Cortex of kidney (tissue), 1 donor: Measurements from ENCODE around the gene PRRC2A.
"Not testable (repeated sequence)": the region's sequence is repeated elsewhere in the genome, so short reads cannot be mapped to it uniquely, and the experiment has no call there.

ENCODE experiments used
- DNase-seq: peaks from one replicate; lab custom pipeline; 2025; lab: John Stamatoyannopoulos, UW

Gene PRRC2A

DNA sequence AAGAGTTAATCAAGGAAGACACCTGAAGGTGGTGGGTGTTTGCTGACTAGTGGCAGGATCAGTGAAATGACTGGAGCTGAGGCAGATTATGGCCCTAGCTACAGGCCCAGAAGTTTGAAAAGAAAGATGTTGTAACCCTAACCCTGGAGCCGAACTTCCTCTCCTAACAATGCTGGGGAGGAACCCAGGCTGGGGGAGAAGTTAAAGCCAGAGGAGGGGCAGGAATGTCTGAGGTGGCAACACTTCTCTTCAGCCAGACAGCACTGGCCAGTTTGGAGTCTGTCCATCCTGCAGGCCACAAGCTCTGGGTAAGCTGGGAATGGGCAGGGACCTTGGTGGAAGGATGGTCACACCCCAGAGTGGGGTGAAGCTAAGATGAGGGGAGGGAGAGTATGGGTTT lies 34.5 kb upstream of the PRRC2A start, which contains the start of gene LST1:
Gene LST1 (plus strand): TSS at position 270 of the 400 bp plus-strand sequence. CDS start 1,023 bp downstream, outside the sequence.
- DNase-seq, result no peak

DNA sequence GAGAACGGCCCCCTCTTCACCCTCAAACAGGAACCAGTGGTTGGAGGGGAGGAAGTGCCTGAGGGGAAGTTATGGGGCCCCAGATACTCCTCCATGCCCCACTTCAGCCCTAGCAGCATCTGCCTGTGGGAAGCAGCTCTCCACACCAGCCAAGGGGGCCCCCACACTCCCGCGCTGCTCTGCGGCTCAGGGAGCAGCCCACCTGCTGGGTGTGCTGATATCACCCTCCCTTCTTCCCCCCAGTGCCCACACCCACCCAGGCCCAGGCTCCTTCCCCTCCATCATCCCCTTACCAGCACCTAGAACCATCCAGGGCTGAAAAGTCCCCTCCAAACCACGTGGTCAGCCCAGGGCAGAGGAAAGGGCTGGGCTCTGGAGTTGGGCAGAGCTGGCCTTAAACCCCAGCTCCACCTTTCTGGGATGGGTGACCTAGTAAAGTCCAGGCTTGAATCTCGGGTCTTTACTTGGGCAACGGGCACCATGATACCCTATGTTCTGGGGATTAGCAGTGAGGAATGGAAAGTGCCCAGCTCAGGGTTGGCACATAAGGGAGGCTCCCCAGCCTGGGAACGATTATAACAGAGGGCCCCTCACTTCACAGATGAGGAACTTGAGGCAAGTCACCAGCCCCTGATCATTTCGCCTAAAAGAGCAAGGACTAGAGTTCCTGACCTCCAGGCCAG lies 33.8 kb upstream of the PRRC2A start:
- no peak for DNase-seq

DNA sequence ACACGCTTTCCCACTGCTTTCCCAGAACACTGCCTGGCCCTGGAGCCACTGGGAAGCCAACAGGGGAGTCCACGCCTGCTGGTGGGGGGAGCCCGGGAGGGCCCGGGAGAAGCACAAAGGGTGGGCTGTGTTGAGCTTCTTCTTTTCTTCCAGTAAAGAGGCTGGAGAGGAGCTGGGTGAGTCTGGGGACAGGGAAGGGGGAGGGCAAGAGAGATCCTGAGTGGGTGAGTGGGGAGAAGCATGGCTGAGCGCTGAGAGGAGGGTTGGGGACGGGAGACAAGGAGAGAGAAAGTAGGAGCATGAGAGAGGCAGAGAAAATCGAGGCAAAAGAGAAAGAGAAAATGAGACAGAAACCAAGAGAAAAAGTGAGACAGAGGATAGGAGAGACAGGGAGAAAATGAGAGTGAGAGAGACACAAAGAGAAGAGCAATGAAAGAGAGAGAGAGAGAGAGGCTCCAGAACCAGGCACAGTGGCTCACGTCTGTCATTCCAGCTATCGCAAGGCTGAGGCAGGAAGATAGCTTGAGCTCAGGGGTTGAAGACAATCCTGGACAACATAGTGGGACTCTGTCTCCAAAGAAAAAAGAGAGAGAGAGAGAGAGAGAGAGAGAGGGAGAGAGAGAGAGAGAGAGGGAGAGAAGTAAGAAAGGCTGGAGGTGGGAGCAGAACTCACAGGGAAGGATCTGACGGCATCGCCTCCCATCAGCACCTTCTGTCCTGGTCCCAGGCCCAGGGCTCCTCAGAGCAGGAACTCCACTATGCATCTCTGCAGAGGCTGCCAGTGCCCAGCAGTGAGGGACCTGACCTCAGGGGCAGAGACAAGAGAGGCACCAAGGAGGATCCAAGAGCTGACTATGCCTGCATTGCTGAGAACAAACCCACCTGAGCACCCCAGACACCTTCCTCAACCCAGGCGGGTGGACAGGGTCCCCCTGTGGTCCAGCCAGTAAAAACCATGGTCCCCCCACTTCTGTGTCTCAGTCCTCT lies 32.4 kb upstream of the PRRC2A start:
- DNase-seq, result no peak

DNA sequence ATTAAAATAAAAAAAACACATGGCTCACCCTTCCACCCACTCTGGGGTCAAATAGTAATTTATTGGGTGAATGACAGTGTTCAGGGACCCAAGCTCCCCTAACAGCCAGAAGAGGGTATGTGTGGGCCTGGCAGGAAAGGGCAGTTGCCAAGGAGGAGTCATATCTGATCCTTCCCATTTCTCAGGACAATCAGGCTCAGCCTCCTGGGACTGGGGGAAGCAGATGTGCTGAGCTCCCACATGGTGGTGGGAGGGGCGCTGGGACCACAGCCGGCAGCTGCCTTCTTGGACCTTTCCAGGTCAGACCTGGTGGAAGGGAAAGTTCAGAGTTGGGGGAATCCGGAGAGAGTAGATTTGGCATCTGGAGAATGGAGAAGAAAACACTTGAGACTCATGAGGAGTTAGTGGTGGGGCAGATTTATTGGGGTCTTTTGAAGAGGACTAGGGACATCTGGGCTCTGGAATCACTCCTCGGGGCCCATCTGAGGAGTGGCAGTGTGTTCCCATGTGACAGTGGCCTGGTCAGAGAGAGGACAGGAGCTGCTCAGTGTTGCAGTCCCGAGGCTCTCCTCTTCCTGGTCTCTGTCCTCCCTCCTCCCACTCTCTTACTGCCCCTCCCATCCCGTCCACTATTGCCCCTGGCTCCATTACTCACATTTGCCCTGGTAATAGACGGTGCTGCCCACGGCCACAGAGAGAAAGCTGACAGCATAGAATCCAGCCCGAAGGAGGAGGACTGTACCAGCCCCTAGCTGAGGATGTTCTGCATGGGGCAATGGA lies 31.5 kb upstream of the PRRC2A start:
- DNase-seq, result no peak

DNA sequence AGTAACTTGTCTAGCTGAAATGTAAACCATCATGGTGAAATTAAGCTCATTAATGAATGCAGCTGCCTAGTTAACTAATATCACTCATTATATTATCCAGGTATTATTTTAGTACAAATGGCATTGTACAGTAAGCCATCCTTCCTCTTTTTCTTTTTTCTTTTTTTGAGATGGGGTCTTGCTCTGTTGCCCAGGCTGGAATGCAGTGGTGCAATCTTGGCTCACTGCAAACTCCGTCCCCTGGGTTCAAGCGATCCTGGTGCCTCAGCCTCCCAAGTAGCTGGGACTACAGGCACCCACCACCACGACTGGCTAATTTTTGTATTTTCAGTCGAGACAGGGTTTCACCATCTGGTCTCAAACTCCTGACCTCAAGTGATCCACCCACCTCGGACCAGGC lies 29.8 kb upstream of the PRRC2A start:
- not testable (repeated sequence) for DNase-seq

DNA sequence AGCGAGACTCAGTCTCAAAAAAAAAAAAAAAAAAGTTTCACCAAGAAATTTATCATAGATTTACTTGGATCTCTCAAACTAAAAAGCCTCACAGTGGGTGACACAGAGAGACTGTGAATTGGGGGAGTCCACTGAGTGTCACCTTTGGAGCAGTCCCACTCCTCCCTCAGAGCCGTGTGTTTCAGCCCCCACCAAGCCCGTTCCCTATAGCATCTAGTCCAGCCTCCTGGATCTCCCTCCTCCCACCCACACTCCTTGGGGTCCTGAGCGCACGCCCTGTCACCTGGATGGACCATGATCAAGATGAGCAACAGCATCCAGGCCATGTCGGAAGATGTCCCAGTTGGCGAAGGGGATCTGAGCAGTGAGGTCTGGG lies 28.1 kb upstream of the PRRC2A start:
- DNase-seq, result no peak

DNA sequence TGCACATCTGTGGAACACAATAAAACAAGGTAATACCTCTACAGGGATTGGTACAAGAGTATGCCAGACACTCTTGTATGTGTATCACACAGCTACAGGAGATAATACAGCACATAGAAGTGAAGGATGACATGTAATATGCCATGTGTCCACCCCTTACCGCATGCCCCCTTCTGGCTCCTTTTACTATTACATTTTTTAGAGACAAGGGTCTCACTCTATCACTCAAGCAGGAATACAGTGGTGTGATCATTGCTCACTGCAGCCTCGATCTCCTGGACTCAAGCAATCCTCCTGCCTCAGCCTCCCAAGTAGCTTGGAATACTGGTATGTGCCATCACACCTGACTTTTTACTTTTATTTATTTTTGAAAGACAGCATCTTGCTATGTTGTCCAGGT lies 23.5 kb upstream of the PRRC2A start:
- DNase-seq, result no peak

DNA sequence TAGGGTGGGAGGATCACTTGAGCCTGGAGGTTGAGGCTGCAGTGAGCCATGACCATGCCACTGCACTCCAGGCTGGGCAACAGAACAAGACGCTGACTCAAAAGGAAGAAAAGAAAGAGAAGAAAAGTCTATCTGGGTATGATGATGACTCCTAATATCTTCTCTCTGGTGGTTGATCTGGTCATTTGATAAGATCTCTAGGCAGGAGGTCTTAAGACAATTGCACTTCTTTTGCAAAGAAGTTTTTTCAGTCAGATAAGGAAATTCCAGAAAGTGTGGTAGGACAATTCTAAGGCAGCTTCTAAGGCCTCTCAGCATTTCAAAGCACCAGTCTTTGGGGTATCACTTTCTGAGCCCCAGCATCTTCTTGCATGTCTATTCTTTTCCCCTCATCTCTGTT lies 13.2 kb upstream of the PRRC2A start:
- DNase-seq, result no peak

DNA sequence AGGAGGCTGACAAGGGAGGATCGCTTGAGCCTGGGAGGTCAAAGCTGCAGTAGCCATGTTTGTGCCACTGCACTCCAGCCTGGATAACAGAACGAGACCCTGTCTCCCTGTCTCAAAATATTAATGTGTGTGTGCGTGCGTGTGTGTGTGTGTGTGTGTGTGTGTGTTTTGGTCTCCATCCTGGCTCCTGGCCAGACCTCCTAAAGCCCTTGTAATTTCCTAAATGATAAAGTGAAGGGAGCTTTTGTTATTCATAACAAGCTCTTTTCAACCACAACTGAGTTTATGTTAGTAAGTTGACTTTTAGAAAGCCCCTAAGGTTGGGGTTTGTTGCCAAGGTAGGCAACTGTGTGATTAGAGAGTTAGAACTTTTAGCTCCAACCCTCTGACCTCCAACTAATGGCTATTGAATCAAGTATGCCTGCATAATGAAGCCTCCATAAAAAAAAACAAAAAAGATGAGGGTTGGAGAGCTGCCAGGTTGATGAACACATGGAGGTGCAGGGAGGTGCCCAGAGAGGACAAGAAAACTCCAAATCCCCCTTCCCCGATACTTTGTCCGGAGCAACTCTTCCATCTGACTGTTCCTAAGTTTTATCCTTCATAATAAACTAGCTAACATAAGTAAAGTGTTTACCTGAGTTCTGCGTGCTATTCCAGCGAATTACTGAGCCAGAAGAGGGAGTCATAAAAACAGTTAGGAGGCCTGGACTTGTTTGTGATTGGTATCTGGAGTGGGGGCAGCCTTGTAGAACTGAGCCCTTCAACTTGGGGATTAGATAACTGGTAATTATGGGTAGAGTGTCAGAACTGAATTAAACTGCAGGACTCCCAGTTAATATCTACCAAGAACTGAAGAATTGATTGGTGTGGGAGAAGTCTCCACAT lies 10.8 kb upstream of the PRRC2A start:
- DNase-seq, result no peak

DNA sequence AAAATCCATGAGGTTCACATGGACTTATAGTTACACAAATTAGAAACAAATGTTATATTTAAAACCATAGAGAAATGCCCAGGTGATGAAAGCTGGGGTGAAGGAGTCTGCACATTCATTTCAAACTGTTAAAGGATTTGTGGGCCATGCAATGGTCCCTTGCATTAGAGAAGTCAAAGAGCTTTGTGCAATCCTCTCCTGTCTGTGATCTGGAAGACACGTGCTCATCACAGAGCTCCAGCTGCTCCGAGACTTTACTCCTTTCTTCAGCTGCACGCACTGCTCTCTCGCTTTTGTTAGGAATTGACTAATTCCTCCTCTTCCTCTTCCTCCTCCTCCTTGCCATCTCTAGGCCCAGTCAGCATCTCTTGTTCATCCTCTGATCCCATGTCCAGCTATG lies 9.5 kb upstream of the PRRC2A start:
- DNase-seq, result no peak

DNA sequence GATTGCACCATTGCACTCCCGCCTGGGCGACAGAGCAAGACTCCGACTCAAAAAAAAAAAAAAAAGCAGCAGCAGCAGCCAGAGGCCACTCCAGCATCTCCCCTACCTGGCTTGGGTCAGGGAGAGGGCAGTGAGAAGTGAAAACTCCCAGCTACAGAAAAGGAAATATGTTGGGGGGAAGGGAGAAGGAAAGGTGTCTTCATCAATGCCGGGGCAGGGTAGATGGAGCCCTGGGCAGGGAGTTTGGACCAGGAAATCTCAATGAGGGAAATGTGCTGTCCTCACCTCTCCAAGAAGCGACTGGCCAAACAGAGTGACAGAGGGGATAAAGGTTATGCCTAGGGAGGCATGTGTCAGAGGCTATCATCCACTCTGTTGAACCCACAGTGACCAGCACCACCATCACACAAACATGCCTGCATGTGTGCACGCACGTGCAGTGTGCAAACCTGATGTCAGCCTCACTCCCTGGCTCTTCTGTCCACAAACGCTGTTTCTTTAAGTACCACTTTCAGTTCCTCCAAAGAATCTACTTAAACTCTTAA lies 6.4 kb upstream of the PRRC2A start:
- no peak for DNase-seq

DNA sequence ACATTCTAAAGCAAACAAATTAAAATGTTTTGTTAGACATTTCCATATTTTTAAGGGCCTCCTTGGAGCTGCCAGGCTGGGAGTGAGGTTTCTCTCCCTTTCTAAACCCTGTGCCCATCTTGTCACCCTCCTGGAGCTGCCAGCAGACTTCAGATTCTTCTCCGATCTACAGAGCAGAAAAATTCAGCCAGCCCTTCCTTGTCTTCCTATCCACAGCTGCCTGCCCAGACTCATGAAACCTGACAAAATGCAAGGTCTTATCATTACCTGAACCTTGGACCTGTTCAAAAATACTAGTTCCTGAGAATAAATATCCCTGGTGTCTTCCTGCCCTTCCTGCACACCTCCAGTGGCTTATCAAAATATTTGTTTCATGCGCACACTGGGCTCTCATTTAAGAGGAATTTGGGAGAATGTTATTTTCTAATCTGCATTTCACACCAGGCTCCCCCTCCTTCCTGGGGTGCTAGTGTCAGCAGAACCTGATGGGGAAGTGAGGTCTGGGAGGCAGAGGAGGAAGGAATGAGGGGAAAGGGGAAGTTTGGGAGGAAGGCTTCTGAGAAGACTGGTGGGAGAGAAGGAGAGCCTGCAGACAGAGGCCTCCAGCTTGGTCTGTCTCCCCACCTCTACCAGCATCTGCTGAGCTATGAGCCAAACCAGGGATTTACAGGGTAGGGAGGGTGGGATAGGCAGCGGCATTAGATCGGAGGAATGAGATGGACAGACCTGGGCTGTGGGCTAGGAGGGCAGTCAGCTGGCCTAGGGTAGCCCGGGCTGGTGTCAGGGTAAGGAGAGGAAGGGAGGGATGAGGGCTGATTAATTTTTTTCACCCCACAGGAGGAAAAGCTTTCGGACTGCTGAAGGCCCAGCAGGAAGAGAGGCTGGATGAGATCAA lies 5.6 kb upstream of the PRRC2A start, which contains the start of gene AIF1:
Gene AIF1 (plus strand): TSS at position 551 of the 895 bp plus-strand sequence. CDS start 96 bp downstream, at position 647.
- DNase-seq, result no peak

DNA sequence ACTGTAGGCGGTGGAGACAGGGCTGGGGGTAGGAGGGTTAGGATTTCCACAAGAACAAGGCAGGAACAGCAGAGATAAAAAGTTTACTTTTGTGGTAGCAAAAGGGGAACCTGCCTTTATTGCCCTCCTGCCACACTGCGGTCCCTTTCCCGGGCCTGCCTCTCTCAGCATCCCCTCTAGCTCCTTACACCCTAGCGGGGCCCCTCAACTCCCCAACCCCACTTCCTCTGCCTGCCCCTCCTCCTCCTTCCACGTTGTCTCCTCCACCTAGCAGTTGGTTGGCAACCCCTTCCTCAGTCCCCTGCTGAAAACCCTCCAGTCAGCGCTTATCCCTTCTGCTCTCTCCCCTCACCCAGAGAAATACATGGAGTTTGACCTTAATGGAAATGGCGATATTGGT lies 4.8 kb upstream of the PRRC2A start:
- no peak for DNase-seq

DNA sequence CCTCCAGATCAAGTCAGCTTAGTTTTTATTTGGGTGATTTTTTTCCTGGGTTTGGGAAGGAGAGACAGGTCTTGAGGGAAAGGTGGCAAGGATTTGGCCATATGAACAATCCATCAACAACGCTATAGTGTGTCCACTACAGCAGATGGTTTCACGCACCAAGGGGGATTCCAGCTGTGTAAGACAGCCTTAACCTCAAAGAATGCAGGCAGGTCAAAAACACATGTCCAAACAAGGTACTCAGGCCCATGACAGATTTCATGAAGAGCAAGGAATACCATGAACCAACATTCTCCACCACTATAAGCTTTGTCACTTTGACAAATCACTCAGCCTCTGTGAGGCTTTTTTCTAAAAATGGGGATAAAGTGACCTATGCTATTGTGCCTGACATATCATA lies 3.5 kb upstream of the PRRC2A start:
- DNase-seq, result no peak

DNA sequence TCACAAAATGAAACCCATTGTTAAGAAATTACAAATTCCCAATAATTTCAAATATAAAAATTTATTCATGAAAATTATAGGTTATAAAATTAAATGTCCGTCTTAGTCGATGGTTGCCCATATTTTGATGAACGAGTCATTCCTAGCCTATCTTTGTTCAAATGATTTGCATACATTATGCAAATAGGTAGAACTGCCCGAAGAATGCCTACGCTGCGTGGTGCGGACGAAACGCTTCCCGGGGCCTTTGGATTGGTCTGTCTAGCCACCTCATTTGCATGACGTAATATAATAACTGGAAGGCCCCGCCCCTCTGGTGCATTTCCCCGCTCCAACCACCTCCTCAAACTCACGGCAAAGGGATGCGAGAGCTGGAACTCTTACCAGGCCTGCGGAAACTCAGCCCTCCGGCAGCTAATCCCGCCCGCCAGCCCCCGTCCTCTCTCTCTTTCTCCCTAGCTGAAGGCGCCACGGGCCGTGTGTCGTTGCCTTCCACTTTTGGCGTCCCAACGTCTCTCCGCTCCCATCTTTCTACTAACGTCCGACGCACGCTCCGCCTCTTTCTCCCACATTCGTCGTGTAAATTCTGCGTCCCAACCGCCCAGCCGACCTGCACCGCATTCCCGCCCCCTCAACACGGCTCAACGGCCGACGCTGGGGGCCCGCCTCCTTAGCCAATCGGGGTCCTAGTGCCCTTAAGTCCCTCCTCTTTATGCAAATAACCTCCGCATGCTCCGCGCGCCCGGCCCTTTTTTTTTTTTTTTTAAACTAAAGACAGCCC lies 520 bp upstream of the PRRC2A start:
- no peak for DNase-seq

DNA sequence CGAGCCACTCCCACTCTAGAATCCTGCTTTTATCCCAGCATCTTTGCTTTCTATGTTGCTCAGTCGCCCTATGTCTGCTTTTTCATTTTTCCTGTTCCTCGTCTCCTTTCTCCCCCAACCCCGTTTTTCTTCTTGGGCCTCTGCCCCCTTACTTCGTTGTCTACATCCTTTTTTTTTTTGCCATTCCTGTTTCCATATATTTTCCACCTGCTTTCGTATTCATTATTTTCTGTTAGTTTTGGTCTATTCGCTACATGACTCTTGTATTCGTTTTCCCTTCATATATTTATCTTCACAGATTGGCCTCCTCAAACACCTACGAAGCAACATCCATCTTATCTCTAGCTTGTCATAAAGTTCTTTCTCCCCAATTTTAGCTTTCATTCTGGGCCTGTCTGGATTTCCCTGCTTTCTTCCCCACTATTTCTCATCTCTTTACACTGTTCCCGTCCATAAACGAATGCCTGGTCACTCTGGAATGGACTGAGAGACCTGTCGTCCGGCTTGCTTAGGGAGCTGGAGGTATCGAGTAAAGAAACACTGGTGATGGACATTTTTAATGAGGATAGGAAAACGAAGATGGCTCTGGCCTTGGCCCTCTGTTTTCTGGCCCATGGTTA lies 915 bp downstream of the PRRC2A start:
- DNase-seq, result no peak

DNA sequence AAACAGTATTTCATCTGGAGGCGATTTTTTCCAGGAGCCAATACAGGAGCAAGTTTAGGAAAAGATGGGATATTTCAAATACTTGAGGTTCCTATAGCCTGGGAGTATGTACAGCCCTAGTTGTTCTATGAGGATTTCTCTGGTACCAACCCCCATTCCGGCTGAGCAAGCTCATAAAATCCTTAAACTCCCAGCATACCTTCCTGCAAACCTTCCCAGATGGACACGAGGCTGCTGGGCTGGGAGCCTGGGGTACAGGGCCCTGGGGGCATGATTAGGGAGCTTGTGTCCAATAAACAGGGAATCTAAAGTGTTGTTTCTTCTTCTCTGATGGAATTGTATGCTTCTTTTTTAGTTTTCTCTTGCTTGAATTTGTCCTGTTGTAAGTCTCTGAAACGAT lies 1.5 kb downstream of the PRRC2A start:
- no peak for DNase-seq

DNA sequence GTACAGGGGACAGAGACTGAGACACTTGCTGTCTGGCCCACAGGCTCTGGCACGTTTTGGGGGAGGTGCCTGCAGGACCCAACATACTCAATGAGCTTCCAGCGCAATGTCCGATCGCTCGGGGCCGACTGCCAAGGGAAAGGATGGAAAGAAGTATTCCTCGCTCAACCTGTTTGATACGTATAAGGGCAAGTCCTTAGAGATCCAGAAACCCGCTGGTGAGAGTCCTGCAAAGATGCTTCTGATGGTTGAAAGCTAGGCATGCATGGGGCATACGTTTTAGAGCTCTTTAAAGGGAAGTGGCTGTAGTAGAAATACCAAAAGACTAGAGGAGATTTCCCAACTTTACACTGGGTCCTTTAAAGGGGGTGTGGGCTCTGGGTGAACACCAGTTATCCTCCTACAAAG lies 2.2 kb downstream of the PRRC2A start:
- no peak for DNase-seq

DNA sequence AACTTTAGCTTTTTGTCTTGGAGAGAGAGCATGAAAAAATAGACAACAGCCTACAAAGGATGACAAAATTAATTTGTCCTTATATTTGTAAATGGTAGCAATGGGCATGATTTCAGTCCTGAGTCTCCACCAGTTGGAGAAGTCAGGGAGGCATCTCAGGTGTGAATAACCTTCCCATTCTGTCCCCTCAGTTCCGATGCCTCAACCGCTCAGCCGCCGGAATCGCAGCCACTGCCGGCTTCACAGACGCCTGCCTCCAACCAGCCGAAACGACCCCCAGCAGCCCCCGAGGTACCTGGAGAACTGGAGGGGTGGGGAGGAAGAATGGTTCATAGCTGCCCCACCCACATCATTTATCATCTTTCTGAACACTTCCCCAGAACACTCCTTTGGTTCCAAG lies 3.6 kb downstream of the PRRC2A start:
- DNase-seq, result no peak
